Retina (tissue), 1 donor: ENCODE results near the gene TBC1D1.
A peak's percentile ranks its signal among the peaks of the same experiment; 100 is the strongest.
"Not testable (repeated sequence)": the region's sequence is repeated elsewhere in the genome, so short reads cannot be mapped to it uniquely, and the experiment has no call there.

Experiments used
- DNase-seq: peaks from one replicate; pipeline ENCODE4 v3.0.0-alpha.2; 2016

Gene TBC1D1

DNA sequence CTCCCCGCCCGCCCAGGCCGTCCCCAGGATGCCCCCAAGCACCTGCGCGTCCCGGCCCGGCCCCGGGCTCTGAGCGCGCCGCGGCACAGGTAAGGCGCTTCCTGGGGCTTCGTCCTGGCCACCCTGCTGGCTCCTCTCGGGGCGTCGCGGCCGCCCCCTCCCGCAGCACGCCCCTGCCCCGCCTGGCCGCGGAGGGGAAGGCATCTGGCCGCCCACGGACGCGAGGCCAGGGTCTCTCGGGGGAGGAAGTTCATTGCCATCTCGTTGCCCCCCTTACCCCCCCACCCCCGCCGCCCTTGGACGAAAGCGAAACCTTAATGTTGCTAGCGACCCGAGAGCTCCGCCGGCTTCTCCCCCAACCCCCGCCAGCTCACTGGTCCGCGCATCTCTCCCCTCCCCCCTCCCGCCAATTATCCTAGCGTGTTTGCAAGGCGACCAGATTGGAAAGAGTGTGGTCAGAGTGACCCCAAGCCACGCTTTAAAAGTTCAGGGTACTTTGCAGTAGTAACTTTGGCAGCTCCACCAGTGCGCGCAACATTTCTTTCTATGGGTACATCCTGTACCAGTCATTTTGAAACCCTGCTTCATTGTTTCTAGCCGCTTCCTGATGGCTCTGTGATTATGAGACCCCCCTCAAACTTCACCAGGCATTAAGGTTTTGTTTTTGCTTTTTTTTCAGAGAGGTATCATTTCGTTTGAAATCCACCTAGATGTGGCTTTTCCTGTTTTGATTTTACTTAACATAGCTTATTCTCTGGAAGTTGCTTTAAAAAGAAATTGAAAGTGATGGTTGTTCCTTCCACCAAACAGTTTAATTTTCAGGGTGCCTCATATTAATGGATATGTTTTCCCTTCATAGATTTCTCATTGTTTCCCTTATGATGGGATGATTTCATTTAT lies 626 bp downstream of the TBC1D1 start:
- DNase-seq = peak; percentile 38

DNA sequence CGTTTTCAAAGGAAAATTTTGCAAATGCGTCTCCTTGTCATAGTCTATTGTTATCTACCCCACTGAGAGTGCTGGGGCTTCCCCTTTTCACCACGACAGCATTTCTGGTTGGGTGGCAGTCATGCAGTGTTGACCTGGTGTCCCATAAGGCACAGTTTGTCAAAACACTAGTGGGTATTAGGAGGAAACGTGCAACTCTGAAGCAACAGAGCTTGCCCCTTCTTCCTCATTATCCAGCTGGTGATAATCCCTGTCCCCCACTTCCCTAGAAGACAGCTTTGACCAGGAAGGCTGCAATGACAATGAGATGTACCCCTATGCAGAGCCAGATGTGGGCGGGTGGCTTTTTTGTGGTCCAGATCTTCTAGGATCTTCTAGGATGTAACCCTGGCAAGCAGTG lies 1.8 kb downstream of the TBC1D1 start:
- DNase-seq = no peak

DNA sequence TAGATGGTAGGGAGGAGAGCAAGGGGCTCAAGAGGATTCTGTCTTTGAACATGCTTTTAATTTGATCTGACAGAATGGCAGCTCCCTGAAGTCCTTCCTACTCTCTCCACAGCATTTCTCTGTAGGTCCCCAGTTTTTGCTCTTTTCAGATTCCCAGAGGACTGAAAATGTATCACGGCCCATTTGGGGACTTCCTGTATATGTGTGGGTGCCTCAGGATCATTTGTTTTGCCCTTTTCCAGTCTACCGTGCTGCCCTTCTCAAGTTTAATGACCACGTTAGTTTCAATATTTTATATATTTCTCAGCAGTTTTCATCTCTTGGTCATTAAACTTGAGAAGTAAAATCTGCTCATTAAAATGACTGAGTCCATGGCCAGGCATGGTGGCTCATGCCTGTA lies 2.3 kb downstream of the TBC1D1 start:
- no peak for DNase-seq

DNA sequence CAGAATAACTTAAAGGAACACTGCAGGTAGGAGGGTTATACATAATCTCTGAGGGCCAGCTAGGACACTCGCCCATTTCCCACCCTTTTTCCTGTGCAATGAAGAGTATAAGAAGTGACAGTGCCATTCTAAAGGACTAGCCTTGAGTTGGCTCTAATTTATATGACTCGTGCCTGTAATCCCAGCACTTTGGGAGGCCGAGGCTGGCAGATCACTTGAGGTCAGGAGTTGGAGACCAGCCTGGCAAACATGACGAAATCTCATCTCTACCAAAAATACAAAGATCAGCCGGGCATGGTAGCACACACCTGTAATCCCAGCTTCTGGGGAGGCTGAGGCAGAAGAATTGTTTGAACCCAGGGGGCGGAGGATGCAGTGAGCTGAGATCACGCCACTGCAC lies 4.4 kb downstream of the TBC1D1 start:
- DNase-seq = no peak

DNA sequence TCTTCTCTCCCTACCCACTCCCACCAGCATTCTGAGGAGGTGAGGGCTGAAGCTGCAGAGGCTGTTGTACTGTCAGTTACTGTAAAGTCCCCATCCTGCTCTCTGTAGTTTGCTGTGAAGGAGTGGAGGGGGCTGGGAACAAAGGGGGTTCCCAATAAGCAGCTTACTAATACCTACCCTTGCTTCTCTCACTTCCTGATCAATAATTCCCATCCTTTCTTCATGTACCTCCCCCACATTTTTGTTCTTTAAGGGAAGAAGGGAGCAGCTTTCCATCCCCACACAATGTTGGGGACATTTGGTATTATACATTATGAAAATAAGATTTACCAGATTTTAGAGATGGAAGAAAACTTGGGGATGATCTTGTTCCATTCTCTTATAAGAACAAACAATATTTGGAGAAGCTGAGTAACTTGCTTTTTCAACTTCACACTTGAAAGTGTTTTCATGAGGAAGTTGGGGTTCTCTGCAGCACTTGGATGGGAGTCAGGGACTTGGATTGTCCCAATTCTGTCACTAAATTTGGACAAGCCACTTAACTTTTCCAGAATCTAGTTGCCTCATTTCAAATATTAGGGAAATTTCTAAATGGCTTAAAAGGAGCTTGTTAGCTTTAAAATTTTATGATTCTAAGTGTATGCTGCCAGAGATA lies 5.4 kb downstream of the TBC1D1 start:
- no peak for DNase-seq

DNA sequence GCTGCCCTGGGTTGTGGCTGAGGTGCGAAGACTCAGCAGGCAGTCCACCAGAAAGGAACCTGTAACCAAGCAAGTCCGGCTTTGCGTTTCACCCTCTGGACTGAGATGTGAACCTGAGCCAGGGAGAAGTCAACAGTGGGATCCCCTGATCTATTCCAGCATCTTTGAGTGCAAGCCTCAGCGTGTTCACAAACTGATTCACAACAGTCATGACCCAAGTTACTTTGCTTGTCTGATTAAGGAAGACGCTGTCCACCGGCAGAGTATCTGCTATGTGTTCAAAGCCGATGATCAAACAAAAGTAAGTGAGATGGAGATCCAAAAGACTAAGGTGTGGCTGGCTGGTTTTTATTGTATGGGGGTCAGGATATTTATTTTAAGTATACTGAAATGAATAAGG lies 11.3 kb downstream of the TBC1D1 start:
- DNase-seq = no peak

DNA sequence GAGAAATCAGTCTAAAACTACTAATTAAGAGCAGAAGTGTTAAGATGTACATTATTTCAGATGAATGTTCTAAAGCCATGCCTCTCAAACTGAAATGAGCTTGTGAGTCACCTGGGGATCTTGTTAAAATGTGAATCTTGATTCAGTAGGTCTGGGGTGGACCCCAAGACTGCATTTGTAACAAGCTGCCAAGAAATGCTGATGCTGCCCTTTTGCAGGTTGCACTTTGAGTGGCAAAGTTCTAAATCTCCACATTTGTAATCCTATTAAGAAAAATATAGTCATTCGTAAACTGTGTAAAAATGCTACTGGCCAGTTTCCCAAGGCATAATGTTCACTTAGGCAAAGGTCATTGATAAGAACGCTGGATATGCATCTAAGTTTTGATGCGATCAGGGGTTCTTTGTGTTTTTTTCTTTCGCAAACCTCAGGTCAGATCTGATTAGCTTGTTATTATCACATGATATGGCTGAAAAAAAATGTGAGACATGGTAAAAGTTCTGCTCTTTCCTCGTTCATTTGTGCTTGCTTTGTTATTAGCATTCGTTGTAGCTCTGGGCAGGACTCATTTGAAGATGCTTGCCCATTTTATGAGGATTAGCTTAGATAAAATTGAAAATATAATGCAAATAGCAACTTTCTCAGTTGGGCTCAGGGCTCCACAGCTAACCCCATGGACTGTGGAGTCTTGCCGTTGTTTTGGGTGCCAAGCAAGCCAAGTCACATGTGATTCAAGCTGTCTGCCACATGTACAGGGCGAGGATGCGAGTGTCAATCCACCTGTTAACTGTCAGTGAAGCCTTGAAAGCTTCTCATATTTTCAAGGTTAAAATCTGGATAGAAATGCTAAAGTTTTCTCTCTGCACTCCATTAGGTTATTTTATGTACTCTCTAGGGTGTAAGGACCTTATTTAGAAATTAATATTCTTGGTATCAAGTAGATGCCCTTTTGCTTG lies 12.1 kb downstream of the TBC1D1 start:
- DNase-seq = no peak

DNA sequence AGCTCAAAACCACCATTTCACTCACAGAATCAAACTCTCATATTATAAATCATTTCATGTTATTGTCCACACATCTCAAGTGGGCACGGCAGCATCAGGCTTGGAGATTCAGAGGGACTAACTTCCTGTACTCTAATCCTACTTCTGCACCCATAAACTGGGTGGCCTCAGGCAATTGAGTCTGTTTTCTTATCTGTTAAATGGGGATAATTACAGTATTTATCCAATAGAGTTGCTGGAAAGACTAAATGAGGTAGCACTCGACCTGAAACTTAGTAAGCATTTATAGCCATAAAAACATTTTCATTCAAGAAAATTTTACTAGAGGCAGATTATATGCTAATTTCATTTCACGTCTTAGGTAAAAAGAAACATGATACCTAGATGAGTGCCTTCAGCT lies 13.0 kb downstream of the TBC1D1 start:
- no peak for DNase-seq

DNA sequence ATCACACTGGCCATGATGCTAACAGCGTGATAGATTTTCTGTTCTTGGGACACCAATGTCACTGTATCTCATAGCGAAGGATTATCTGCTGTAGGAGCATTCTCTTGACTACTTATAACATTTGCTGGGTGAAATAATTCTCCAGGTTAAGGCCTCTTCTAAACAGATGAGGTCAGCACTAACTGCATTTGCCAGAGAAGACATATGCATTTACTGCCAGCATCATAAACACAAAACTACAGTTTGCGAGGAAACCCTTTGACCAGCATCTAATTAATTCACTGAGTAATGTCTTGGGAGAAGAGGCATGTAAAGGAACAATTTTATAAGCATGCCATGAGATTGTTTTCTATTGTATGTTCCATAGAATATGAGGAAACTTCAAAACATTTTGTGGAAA lies 13.9 kb downstream of the TBC1D1 start:
- DNase-seq = no peak

DNA sequence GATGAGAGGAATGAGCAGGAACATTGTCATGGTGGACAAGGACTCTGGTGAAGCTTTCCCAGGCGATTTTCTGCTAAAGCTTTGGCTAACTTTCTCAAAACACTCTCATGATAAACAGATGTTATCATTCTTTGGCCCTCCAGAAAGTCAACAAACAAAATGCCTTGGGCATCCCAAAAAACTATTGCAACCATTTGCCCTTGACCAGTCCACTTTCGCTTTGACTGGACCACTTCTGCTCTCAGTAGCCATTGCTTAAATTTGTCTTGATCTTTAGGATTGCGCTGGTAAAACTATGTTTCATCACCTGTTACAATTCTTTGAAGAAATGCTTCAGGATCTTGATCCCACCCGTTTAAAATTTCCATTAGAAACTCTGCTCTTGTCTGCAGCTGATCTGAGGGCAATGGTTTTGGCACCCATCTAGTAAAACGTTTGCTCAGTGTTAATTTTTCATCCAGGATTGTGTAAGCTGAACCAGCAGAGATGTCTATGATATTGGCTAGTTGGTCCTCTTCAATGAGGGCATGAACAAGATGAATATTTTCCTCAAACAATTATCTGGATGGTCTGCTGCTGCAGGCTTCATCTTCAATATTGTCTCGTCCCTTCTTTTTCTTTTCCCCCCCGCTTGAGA lies 14.8 kb downstream of the TBC1D1 start:
- DNase-seq = no peak

DNA sequence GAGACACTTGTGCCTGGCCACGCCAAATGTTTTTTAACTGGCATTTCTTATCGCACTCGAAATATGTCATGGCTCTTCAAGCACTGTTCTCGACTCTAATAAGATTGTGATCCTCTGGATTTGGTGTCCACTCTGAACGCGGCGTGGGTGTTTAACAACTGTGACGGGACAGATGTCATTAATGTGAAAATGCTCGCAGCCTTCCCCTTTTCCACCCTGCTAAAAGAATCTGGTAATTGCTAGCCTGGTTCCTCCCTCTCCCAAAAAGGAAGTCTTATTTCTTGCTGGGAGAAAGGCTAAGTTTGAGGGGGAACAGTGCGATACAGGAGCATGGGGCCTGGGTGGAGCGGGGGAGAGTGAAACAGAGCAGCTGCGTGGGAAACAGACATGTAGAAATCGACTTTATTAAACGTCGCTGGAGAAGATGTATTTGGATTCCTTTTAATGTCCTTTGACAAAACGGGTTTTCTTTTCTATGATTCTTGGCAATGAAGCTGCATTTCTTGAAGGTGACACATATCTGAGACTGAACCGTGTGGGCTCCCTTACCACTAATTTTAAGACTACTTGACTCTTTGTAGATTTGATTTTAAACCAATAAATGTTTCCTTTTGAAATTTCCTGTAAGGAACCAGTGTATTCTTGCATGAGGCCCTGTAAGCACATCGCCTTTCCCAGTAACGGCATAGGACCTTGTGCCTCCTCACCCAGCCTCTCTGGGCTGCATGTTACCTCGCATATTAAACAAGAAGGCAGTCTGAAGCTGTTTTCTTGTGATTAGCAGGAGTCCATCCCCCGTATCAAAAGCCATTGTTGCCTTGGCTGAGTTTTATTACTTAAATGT lies 17.8 kb downstream of the TBC1D1 start:
- no peak for DNase-seq

DNA sequence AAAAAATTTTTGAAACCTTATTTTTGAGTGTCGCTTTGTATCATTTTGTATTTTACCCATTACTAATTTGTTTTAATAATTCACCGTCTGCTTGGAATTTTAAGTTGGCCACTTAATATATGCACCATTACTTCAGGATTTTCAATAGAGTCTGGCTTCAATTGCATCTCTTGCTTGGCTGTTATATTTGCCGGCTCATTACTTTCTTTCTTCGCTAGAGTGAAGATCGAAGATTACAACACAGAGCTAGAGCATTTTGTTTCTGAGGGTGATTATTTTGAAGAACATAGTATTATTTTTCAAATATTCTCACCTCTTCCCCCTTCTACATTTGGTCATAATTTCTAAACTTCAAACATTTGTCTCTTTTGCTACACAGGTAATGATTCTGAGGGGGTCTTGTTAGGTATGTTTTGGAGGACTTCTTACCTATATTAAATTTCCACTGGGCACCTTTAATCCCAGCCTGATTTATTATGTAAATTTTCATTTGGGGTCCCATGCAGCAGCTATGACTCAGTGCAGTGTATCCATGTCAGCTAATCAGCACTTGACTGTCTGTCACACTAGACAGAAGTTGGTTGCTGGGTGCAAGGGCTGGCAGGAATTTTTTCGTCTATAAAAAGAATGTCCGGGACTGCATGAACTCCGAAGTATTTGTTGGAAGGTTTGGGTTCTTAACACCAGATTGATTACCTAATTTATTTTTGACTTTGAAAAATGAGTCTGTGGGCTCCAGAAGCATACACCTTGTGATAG lies 18.6 kb downstream of the TBC1D1 start:
- no peak for DNase-seq

DNA sequence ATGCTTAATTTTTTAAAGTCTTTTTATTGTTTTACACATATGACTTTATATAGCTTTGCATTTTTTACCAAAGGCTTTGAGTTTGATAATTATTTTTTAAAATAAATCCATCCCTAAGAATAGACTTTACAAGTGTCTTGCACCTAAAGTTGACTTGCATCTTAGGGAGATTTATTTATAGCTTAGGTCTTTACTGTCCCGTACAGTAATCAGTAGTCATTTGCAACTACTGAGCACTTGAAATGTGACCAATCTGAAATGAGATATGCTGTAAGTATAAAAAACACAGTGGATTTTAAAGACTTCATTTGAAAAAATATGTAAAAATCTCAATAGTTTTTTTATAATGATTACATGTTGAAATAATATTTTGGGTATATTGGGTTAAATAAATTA lies 19.2 kb downstream of the TBC1D1 start:
- no peak for DNase-seq

DNA sequence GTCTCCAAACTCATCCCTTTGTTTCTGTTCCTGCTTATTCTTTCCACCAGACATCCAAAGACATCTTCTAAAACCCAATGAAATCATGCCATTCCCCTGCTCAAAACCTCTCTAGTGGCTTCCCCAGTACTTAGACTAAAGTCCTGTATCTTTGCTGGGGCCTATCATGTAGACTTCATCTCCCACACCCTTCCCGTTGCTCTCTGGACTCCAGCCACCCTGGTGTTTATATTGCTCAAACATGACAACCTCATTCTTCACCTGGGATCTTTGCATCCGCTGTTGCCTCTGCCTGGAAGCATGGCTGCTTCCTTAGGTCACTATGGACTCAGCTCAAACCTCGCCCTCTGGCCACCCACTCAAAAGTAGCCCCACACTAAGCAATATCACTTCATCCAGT lies 23.7 kb downstream of the TBC1D1 start:
- DNase-seq = no peak

DNA sequence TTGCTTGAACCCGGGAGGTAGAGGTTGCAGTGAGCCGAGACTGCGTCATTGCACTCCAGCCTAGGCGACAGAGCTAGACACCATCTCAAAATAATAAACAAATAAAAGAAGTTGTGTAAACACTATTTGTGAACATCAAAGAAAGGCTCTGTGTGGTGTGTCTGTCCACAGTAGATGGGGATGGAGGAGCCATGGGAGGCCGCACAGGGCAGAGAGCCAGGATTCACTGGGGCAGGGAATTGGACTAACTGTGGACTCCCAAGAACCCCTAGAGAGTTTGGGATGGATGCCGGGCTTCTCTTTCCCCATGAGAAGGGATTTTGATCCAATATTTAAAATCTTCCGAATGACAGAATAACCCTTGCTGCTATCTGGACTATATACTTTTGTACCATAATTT lies 26.5 kb downstream of the TBC1D1 start:
- DNase-seq = no peak

DNA sequence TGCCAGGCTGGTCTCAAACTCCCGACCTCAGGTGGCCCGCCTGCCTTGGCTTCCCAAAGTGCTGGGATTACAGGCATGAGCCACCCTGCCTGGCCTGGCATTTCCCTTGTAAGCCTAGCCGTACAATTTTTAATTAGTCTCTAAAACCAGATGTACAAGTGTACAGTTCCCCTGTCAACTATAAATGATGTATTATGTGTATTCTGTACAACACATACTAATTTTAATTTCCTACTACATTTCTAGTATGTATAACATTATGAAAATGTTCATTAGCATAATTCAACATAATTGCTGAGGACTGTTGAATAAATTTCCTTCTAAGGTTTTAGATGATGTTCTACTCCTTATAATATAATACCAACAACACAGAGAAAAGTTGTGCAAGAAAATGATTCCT lies 27.8 kb downstream of the TBC1D1 start:
- no peak for DNase-seq

DNA sequence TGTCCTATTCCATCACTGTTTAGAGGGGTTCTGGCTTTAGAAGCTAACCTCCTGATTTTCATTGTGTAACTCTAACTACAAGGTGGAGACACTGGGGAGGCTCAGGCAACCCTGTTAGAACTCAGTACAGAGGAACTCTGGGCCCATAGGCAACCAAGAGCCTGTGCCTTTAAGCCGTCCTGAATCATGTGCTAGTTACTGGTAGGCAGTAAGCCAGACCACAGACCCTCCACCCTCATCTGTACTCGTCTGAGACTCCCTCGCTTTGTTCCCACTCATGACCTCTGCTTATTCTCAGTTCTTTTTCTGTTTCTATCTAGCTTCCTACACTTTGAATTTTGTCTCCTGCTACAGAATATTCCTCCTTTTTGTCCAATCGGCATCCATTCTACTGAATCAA lies 31.4 kb downstream of the TBC1D1 start:
- no peak for DNase-seq

DNA sequence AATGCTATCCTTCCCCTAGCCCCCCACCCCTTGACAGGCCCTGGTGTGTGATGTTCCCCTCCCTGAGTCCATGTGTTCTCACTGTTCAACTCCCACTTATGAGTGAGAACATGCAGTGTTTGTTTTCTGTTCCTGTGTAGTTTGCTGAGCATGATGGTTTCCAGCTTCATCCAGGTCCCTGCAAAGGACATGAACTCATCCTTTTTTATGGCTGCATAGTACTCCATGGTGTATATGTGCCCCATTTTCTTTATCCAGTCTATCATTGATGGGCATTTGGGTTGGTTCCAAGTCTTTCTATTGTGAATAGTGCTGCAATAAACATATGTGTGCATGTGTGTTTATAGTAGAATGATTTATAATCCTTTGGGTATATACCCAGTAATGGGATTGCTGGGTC lies 32.2 kb downstream of the TBC1D1 start:
- DNase-seq = not testable (repeated sequence)

DNA sequence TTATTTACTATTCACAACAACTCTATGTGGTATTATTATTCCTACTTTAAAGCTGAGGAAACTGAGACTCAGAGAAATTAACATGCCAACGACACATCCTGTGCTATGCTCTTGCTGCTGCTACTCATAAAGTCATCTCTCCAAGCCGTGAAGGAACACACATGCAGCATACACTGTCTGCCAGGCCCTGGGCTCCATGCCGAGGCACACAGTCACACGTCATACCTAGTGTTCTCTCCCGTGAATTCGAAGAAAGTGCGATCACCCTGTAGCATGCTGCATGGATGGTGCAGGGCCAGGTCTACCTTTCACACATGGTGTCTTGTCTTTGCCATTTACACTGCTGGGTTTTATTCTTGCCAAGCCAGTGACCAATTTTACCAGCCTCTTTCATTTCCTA lies 34.1 kb downstream of the TBC1D1 start:
- no peak for DNase-seq

DNA sequence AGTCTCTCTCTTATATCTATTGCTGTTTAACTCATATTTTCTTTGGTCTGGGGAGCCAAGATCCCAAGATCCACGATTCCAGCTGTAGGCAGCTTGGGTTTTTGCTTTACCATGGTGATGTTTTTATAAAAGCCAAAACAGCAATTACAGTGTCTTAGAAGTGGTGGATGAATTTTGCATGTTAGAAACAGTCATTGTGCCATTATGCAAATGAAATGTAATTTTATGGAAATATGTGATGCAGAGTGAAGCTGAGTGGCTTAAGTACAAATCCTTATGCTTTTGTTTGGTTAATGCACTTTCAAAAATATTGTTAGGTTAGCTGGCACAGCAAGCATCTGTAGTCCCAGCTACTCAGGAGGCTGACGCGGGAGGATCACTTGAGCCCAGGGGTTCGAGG lies 36.5 kb downstream of the TBC1D1 start:
- DNase-seq = no peak
